H1 (cell line): ENCODE results near the gene WWC2. TPM values are rescaled to one million over a fixed set of nuclear protein-coding genes. Genes with fewer than 3 reads are reported as not detected.

Experiments used
- BRCA1 ChIP-seq: IDR thresholded peaks from 2 replicates; pipeline ENCODE4 v1.6.1; 2012; ENCODE audit warnings: low read depth, low read length, improper control_type of control experiment
- CHD7 ChIP-seq: fragments of 300-600 bp; sonication (generic); IDR thresholded peaks from 2 replicates; pipeline ENCODE4 v1.7.1; 2012; ENCODE audit warnings: low read length, moderate library complexity, mild to moderate bottlenecking, inconsistent platforms; ENCODE audit not compliant: insufficient replicate concordance
- EGR1 ChIP-seq: IDR thresholded peaks from 2 replicates; pipeline ENCODE4 v1.6.1; 2011; ENCODE audit warnings: low read depth, low read length, borderline replicate concordance
- EP300 ChIP-seq, 2 experiments: IDR thresholded peaks; 1 replicate in 1 of 2; 2 replicates in 1 of 2; pipeline ENCODE4 v1.6.1; 2011 to 2012; ENCODE audit warnings: low read depth in 2 of 2, low read length in 2 of 2, mild to moderate bottlenecking in 2 of 2, borderline replicate concordance in 1 of 2, inconsistent platforms in 1 of 2, moderate library complexity in 1 of 2
- NANOG ChIP-seq: IDR thresholded peaks from 2 replicates; pipeline ENCODE4 v1.6.1; 2011; ENCODE audit warnings: low read length, low read depth, mild to moderate bottlenecking, inconsistent platforms; ENCODE audit not compliant: insufficient read depth, poor library complexity, severe bottlenecking
- PHF8 ChIP-seq: fragments of 200-600 bp; sonication (generic); conservative IDR thresholded peaks from 2 replicates; pipeline ENCODE4 v1.7.1; 2012; ENCODE audit warnings: low read depth, mild to moderate bottlenecking, inconsistent platforms, low read length, moderate library complexity
- SAP30 ChIP-seq: fragments of 300-600 bp; sonication (generic); IDR thresholded peaks from 2 replicates; pipeline ENCODE4 v1.7.1; 2012; ENCODE audit warnings: low read length, moderate library complexity, mild to moderate bottlenecking, inconsistent platforms; ENCODE audit not compliant: insufficient read depth, insufficient replicate concordance
- SP2 ChIP-seq: IDR thresholded peaks from 2 replicates; pipeline ENCODE4 v1.6.1; 2012; ENCODE audit warnings: mild to moderate bottlenecking, low read length, inconsistent platforms
- TAF1 ChIP-seq: IDR thresholded peaks from 2 replicates; pipeline ENCODE4 v1.6.1; 2011; ENCODE audit warnings: mild to moderate bottlenecking, low read depth, low read length
- polyA plus RNA-seq, 7 experiments: library from polyadenylated mRNA; depleted of rRNA in 3 of 7; stranded (reverse) in 5 of 7; unstranded in 2 of 7; fragments of >200 nt in 5 of 7; fragments of 200-250 nt in 2 of 7; gene quantifications; 1 replicate in 5 of 7; 2 replicates in 1 of 7; 4 replicates in 1 of 7; pipeline versions ENCODE4 v1.2.1 to v1.2.3, GENCODE V29; 2011 to 2013; ENCODE audit warnings: missing spikeins in 2 of 7, mixed read lengths in 2 of 7
- total RNA-seq: library from RNA; stranded (reverse); fragmentation: NEBNext Ultra II Directional; extraction: Animal tissue kit (Norgen Biotek cat#: 25700); gene quantifications from 2 replicates; pipeline ENCODE4 v1.2.1, GENCODE V29; 2021

WWC2 gene
- total and polyA plus RNA-seq, 2 of the 8 experiments (the other 6 are each of a cell fraction or from before 2014, with no cell fraction given), result 17.6 to 135 TPM

- TF ChIP-seq NANOG (no peak), CHD7 (no peak), SP2 (no peak), PHF8 (peak; percentile 49; the same call in 1 of the 2 replicates), EP300 (IDR thresholded peaks at IDR 0.05; ENCODE audit: borderline replicate concordance in 1 of 2, low read depth in 2 of 2, low read length in 2 of 2) (no peak), EGR1 (no peak), SAP30 (no peak), TAF1 (peak; percentile 8), BRCA1 (no peak)
Observed at GRCh38 chr4:183098019-183098722, 886 bp upstream of the WWC2 start (continued).
